ENCODE data around the gene COL4A4.

COL4A4 gene

GRCh38 chr2:226978300-226978699 lies 185.7 kb downstream of the COL4A4 start:
- DNase-seq, result no peak

- no peak for DNase-seq
Observed at GRCh38 chr2:226977775-226978190, 186.2 kb downstream of the COL4A4 start.

- no peak for DNase-seq
Observed at GRCh38 chr2:226973816-226974215, 190.2 kb downstream of the COL4A4 start.

GRCh38 chr2:226971770-226972169 lies 192.2 kb downstream of the COL4A4 start:
- no peak for DNase-seq

- DNase-seq, result no peak
Observed at GRCh38 chr2:226971084-226971483, 192.9 kb downstream of the COL4A4 start.

- no peak for DNase-seq
Observed at GRCh38 chr2:226970362-226970761, 193.6 kb downstream of the COL4A4 start.

DNA sequence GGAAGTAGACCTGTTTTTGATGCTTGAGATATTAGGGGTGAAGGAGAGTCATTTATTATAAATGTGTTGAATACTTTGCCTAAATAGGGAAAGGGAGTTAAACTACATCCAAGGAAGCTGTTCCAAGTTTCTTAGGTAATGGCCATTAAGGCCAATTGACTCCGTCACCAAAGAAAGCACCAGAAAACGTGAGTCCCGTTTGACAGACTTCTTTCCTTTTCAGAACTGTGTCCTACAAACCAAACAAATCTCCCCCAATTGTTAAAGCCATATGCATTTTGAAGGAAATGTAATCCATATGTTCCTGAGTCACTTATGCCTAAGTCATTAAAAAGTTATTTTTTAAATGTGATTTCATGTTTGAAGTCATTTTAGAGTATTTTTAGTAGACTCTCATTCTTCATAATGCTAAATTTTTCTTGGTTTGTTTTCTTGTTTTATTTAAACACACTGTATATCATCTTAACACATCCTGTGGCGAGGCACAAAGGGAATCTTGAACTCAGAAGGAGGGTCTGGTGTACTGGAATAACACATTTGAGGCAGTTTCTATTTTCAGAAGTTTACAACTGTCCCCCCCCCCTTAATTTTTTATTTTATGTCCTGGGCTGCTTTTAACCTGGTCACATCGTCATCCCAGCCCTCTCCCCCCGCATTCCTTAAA lies 194.5 kb downstream of the COL4A4 start:
- DNase-seq, result no peak

GRCh38 chr2:226965376-226965775 lies 198.6 kb downstream of the COL4A4 start:
- no peak for DNase-seq

DNA sequence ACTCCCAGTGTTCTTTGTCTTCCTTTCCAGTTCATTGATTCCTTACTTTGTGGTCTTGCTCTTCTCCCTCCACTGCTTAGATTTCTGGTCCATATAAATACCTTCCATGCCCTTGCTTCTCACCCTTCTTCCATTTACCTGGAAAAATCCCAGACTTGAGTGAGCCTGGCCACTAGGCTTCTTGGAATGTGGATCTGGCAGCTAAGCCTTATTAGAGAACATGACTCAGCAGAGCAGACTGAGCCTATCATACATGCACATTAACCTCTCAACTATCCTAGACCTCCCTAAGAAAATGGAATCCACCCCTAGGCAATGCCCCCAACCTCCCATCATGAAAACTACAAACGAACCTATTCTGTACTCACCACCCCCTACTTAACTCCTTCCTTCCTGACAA lies 200.5 kb downstream of the COL4A4 start:
- DNase-seq, result no peak

DNA sequence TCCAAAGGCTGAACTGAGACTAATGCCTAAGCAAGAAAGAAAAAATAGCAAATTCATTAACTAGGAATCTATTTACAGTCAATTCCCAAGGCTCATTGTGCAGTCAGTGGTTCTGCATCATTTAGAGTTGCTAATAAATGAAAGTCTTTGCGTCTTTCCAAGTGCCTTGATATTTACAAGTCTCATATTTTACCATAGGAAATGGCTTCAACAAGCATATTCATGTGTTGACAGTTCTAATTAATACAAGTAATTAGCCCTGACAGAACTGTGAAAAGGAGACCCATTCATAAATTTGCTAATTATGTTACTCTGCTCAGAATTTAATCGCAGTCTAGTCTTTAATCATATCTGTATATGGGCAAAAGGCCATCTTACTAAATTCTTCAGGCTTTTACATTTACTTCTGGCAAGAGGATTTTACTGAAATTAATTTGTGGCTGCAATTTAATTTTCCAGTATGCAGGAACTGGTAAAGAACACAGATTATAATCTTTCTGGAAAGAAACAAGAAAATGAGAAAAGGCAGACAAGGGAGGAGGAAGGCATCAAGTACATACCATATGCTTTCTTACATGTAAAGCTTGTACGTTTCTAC lies 201.7 kb downstream of the COL4A4 start:
- no peak for DNase-seq

- no peak for DNase-seq
Observed at GRCh38 chr2:226959418-226959817, 204.6 kb downstream of the COL4A4 start.

GRCh38 chr2:226956659-226957058 lies 207.3 kb downstream of the COL4A4 start:
- no peak for DNase-seq

DNA sequence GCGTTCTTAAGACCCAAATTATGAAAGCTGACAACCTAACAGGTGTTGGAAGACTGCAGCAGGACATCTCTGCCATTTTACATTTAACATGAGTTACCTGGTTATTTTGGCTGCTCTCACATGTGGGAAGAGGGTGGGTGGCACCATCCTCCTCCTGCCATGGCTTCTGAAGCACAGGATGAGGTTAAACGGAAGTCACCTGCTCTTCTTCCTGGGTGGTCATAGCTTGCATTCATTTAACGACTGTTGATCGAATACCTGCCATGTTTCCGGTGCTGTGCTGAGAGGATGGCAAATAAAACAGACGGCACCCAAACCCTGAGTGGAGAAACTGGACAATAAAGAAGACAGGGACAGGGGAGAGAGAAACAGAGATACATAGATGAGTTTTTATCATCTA lies 210.2 kb downstream of the COL4A4 start:
- no peak for DNase-seq

DNA sequence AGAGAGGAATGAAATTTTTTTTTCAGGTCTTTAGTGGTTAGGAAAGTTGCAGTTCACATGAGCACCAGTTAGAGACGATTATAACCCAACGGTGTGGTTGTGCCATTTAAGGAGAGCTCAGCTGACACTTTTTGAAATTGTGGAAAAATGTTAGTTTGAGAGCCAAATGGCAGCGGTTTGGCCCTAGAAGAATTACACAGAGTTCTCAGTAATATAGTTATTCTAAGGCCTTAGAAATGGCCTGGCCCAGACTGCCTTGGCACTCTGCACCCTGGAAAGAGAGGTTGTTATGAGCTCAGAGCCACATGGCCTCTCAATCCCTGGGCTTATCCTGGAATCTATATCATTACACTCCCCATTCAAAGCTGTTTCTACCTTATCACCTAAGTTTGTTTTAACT lies 210.8 kb downstream of the COL4A4 start:
- DNase-seq, result peak; percentile 15
